Measurements from ENCODE around the gene WEE2.
A peak's percentile ranks its signal among the peaks of the same experiment; 100 is the strongest.

The WEE2 gene

GRCh38 chr7:141691961-141692360, 16.2 kb upstream of the WEE2 start:
- DNase-seq: no peak

DNA sequence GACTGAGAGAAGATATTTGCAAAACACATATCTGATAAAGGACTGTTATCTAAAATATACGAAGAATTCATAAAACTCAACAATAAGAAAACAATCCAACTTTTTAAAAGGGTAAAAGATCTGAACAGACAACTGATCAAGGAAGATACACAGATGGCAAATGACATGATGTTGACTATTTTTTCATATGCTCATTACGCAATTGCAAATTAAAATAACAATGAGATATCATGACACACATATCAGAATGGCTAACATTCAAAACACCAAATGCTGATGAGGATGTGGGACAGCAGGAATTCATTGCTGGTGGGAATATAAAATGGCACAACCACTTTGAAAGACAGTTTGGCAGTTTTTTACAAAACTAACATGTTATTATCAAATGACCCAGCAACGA, 15.1 kb upstream of the WEE2 start:
- no peak for DNase-seq

DNA sequence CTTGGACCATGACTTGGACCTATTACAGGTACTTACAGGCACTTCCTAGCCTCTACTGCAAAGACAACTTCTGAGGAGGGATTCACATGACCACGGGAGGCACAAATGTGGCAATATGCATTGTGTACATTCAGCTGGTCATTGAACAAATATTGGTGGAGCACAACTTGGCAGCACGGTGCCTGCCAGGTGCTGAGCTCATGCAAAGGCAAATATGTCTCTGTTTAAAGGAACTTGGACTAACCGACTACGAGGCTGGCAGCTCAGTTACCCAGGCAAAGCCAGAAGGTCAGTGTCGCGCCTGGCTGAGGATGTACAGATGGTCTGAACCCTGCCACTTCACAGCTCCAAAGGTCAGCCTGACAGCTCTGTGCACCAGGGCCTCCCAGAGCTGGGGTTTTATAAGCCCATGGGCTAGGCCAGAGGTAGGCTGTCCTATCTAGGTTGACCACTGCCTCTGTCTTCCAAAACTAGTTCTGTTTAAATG, 12.3 kb upstream of the WEE2 start:
- DNase-seq: no peak

- no peak for DNase-seq
Measured at GRCh38 chr7:141696348-141696747, 11.8 kb upstream of the WEE2 start.

DNA sequence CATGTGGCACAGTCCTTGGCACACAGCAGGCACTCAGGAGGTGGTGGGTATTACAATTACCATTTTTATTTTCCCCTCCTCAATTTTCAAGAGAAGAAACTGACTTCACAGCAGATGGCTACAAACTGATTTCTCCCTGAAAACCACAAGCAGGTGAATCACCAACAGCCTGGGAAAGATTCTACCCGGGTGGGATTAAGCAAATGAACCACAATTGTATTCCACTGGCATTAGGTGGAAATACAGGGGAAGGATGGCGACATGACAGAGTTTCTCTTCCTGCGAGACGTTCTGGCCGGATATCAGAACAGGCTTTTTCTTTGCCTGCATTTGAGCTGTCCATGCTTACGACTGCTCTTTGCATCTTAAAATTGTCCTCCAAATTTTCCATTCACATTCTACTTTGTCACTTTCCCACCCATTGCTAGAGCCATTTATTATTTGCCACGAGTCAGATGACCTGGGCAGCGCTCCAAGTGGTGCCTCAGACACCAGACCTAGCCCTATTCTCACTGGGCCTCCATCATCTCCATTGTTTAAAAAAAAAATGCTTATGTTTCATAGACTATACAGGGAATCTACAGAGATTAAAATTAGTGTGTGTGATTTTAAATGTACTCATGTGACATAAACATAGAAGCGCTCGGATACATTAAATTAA, 10.8 kb upstream of the WEE2 start:
- DNase-seq: no peak

DNA sequence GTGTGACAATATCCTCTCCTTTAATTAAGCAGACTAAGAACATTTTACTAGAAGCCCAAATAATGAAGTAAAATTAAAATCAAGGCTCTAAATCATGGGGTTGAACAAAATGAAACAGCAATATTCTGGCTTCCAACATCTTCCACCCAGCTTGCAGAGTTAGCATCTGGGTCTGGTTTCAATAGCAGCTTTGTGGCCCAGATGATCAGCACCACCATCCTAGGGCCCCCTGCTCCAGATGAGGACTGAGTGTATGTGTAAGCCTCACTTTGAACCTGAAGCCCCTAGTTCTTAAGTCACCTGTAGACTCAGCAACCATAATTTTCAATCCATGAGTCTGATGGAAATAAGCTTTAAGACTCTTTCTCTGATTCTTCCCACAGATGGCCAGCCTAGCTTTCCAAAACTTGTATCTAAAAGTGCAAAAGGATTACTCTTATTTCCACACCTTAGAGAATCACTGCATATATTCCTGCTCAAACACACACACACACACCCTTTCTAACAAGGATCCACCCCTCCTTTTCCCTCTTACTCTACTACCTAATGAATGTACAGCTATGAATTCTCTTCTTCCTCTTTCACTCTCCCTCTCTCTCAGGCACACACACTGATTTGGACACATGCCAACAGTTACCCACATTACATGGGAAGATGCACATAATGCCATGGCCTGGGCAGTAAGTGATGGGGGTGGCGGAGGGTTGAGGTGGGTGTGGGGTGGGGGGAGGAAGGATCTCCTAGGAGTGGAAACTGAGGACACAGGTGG, 9.7 kb upstream of the WEE2 start:
- no peak for DNase-seq

- DNase-seq: no peak
Measured at GRCh38 chr7:141699860-141700259, 8.3 kb upstream of the WEE2 start.

- DNase-seq: no peak
Measured at GRCh38 chr7:141700296-141700847, 7.8 kb upstream of the WEE2 start.

DNA sequence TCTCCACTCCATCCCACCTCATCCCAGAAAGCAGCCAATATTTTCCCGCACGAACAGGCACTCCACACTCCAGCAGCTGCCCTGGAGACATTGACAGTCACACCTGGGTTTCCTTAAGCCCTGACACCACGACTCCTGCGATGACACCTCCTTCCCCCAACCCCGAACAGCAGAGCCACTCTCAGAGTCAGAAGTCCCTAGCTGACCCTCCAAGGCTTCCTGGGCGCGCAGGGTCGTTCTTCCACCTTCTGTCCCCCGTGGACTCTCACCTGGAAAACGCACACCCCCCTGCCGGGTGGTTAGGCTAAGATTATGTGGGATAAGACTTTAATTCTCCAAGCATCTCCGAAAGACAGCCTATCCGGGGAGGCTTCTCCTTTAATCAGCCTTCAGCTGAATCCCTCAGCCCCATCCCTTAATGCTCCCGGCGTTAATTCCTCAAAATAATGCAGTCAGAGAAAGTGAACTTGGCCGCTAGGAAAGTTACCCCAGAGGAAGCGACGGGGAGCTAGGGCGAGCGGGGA, 7.2 kb upstream of the WEE2 start:
- DNase-seq: no peak

DNA sequence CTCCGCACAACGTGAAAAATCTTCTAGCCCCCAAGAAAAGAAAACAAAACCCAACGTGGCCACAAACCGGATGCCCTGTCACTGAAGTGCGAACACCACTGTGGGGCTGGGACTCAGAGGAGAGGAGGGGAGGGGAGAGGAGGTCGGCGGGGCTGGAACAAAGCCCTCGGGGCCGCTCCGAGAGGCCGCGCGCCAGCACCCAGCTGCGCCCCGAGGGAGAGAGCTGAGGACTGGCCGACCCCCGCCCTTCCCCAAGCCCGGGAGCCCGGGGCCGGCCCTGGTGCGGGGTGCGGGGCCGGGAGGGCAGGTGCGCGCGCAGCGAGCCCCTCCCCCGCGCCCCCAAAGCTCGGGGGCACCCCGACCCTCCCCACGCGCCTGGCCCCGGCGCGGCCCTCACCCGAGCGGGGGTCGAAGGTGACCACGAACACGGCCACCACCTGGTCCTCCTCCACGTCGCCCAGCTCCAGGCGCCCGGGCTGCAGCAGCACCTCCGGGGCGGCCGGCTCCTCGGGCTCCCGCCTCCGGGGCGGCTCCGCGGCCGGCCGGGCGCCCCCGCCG, 6.6 kb upstream of the WEE2 start:
- peak; percentile 67 for DNase-seq

GRCh38 chr7:141702047-141702567, 6.0 kb upstream of the WEE2 start, which contains the start of gene DENND11:
Gene DENND11 (minus strand): TSS chr7:141702166. CDS start chr7:141702153, 13 bp downstream.
- DNase-seq: peak; percentile 55

DNA sequence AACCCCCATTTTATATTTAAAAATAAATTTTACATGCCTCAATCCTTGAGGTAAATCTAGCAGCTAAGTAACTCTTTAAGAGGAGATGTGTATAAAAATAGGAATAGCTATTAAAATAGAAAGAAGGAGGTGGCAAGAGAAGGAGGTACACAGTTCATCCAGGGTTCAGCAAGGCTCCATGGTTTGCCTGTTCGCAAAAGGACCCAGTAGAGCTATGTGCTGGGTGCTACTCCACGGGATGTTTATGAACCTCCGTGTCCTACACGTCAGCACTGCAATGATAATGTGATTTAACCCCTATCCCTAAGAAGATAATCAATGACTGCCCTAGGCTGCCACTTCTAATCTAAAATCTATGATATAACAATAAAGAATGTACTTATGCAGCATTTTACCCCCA, 5.3 kb upstream of the WEE2 start:
- no peak for DNase-seq

GRCh38 chr7:141704112-141704511, 4.0 kb upstream of the WEE2 start:
- DNase-seq: no peak

GRCh38 chr7:141704741-141705140, 3.4 kb upstream of the WEE2 start:
- no peak for DNase-seq

DNA sequence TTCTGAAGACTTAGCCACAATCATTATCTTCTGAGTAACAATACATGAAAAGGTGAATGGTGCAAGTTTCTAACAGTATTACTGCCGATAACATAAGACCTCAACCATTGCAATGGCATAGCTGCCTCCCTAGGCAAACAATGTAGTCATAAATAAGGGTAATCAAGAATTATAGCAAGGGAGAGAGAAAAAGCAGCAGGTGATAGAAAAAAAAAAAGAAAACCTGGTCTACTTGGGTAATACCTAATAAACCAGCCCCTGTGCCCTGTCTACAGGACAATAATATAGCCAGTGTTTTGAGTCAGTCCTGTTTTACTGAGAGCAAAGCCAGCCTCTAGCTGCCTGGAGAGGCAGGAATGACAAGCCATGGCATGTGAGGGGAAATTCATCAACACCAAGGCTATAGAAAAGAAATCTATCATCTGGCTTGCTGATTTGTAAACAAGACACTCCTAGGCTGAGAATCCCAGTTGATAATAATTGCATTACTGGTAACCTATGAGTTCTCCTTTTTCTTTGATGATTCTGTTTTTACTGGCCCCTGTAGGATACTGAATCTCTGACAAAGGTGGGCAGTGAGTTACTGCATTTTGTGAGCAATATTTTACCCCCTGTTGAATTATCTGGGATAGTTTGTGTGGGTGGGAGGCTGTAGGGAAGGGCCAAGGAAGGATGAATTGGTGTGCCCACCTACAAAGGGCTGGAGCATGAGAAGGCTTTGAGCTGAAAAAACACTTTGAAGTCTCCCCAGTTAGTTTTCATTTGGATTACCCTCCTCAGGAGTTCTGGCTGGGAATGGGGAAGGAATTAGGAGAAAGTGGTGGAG, 1.7 kb upstream of the WEE2 start:
- no peak for DNase-seq

- DNase-seq: no peak
Measured at GRCh38 chr7:141709318-141709717, 1.2 kb downstream of the WEE2 start.

- DNase-seq: no peak
Measured at GRCh38 chr7:141709749-141710148, 1.6 kb downstream of the WEE2 start.

GRCh38 chr7:141710301-141710700, 2.1 kb downstream of the WEE2 start:
- no peak for DNase-seq

- DNase-seq: no peak
Measured at GRCh38 chr7:141712603-141713255, 4.6 kb downstream of the WEE2 start.

GRCh38 chr7:141713890-141714289, 5.7 kb downstream of the WEE2 start:
- no peak for DNase-seq

- DNase-seq: no peak
Measured at GRCh38 chr7:141714571-141714970, 6.4 kb downstream of the WEE2 start.

DNA sequence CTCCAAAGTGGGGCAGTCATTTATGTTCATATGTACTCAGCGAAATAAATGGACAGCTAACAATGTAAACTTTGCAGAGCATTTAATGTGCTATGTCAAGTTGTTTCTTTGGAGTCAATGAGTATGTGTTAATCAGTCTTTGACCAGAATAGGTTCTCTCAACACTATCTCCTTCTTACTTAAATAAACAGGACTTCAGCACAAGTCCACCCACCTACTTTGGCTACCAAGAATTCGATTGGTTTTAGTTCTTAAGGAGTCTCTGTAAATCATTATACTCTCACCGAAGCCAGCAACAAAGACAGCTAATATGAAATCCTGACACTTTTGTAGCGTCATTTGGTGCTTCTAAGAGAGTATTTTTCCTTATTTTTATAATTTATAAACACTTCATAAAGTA, 6.9 kb downstream of the WEE2 start:
- DNase-seq: no peak
